CD4-positive, alpha-beta memory T cell (primary cell): Measurements from ENCODE around the gene MAMDC2. TPM values are rescaled to one million over a fixed set of nuclear protein-coding genes. Genes with fewer than 3 reads are reported as not detected.

Experiments
- CTCF ChIA-PET: fragments of 350-600 bp; sonication (Branson Sonifier 250); formaldehyde crosslinking; loops from one replicate; lab custom pipeline; 2021; ENCODE audit warnings: inconsistent platforms; ENCODE audit not compliant: partially characterized antibody; lab: Charles Lee
- POLR2A ChIA-PET: fragments of 350-600 bp; sonication (Branson Sonifier 250); formaldehyde crosslinking; loops from one replicate; lab custom pipeline; 2021; ENCODE audit not compliant: partially characterized antibody; lab: Charles Lee
- DNase-seq, 5 donors: peaks; one replicate each; pipeline versions ENCODE4 v3.0.0 to v3.0.0-alpha.2; 2020 to 2022; ENCODE audit warnings: mixed read lengths in 1 of 5
- H3K27ac ChIP-seq: one replicate; pipeline ENCODE4 v1.7.0; 2013; ENCODE audit warnings: low read depth, low read length
- H3K27me3 ChIP-seq: 2 replicates; pipeline ENCODE4 v1.7.0; 2013; ENCODE audit warnings: mild to moderate bottlenecking, low read length, moderate library complexity; ENCODE audit not compliant: insufficient read depth
- H3K36me3 ChIP-seq: 2 replicates; pipeline ENCODE4 v1.7.0; 2013; ENCODE audit warnings: mild to moderate bottlenecking, low read length, moderate library complexity; ENCODE audit not compliant: insufficient read depth
- H3K4me1 ChIP-seq: 2 replicates; pipeline ENCODE4 v1.7.0; 2013; ENCODE audit warnings: mild to moderate bottlenecking, low read length, moderate library complexity; ENCODE audit not compliant: insufficient read depth
- H3K4me3 ChIP-seq, 2 donors: one replicate each; pipeline ENCODE4 v1.7.0; 2013; ENCODE audit warnings: low read length in 2 of 2, mild to moderate bottlenecking in 1 of 2
- H3K9me3 ChIP-seq, 2 donors: one replicate each; pipeline ENCODE4 v1.7.0; 2013; ENCODE audit warnings: low read length in 2 of 2, control low read depth in 1 of 2; ENCODE audit not compliant: control insufficient read depth in 1 of 2
- H3K27ac Mint-ChIP-seq, 7 donors: one replicate each; pipeline ENCODE4 v1.8.0; 2020 to 2021; ENCODE audit warnings: mixed read lengths in 7 of 7, mild to moderate bottlenecking in 6 of 7, inconsistent platforms in 3 of 7, moderate library complexity in 3 of 7
- H3K27me3 Mint-ChIP-seq, 2 donors: one replicate each; pipeline ENCODE4 v1.8.0; 2020 to 2021; ENCODE audit warnings: mixed read lengths in 2 of 2
- H3K36me3 Mint-ChIP-seq, 2 donors: one replicate each; pipeline ENCODE4 v1.8.0; 2020 to 2021; ENCODE audit warnings: mixed read lengths in 2 of 2, inconsistent platforms in 1 of 2, mild to moderate bottlenecking in 1 of 2
- H3K4me1 Mint-ChIP-seq, 4 donors: one replicate each; pipeline ENCODE4 v1.8.0; 2020 to 2021; ENCODE audit warnings: mixed read lengths in 4 of 4, mild to moderate bottlenecking in 1 of 4
- H3K4me3 Mint-ChIP-seq, 8 donors: one replicate each; pipeline ENCODE4 v1.8.0; 2020 to 2021; ENCODE audit warnings: mixed read lengths in 8 of 8, mild to moderate bottlenecking in 7 of 8, moderate library complexity in 6 of 8, inconsistent platforms in 3 of 8
- H3K9me3 Mint-ChIP-seq, 8 donors: one replicate each; pipeline ENCODE4 v1.8.0; 2020 to 2021; ENCODE audit warnings: mixed read lengths in 8 of 8, mild to moderate bottlenecking in 5 of 8, inconsistent platforms in 3 of 8, moderate library complexity in 1 of 8
- intact Hi-C: fragments of 100-400 bp; cut with micrococcal nuclease; formaldehyde crosslinking; loops from one replicate; pipeline ENCODE4 v1.15.1; 2023
- polyA plus RNA-seq, 2 donors: library from polyadenylated mRNA; unstranded; fragments of 300-500 nt; fragmentation: Illumina TruSeq; gene quantifications; one replicate each; pipeline ENCODE4 v1.2.3, GENCODE V29; 2021
- total RNA-seq, 2 experiments: library from RNA; stranded (reverse); gene quantifications; one replicate each; pipeline ENCODE4 v1.2.3, GENCODE V29; 2021

MAMDC2 gene
- total and polyA plus RNA-seq, 4 experiments from 2014 or later: not detected

DNA sequence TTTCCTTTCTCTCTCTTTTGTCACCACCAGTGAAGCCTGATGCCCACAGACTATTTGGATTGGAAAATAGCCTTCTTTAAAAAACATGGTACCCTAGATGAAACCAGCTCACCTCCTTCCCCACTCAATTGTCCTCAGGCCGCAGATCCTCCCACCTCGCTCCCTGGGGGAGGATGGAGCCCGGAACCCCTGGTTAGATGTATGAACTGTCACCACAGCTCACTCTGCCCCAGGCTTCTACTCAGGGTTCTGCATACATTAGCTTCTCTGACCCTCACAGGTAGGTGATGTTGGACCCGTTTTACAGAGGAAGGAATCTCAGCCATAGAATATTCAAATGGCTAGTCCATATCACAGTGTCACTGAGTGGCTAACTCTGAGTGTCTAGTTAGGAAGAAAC is 1.8 kb downstream of the MAMDC2 start:
- Histone ChIP-seq H3K27me3 (no peaks in the 10 kb centered on the region), H3K9me3 (no peaks in the 10 kb centered on the region), H3K27ac (no peak overlapping the region), H3K36me3 (no peaks in the 10 kb centered on the region), H3K4me1 (no peaks in the 10 kb centered on the region), H3K4me3 (no peak overlapping the region)
- ChIA-PET POLR2A (no interaction called here), CTCF (no interaction called here)
- Mint-ChIP-seq H3K36me3 (no peaks in the 10 kb centered on the region), H3K9me3 (no peaks in the 10 kb centered on the region), H3K27ac (peak overlapping the region in 1 of 7 donors; percentile 25), H3K27me3 (peaks cover 40 to 43% of the 10 kb centered on the region in 2 donors), H3K4me3 (peak overlapping the region in 3 of 8 donors; percentile 2 to 54 (median 21)), H3K4me1 (peaks cover 5 to 24% (median 12%) of the 10 kb centered on the region in 4 donors)
- no peak for DNase-seq
- intact Hi-C loops: no loop called here

DNA sequence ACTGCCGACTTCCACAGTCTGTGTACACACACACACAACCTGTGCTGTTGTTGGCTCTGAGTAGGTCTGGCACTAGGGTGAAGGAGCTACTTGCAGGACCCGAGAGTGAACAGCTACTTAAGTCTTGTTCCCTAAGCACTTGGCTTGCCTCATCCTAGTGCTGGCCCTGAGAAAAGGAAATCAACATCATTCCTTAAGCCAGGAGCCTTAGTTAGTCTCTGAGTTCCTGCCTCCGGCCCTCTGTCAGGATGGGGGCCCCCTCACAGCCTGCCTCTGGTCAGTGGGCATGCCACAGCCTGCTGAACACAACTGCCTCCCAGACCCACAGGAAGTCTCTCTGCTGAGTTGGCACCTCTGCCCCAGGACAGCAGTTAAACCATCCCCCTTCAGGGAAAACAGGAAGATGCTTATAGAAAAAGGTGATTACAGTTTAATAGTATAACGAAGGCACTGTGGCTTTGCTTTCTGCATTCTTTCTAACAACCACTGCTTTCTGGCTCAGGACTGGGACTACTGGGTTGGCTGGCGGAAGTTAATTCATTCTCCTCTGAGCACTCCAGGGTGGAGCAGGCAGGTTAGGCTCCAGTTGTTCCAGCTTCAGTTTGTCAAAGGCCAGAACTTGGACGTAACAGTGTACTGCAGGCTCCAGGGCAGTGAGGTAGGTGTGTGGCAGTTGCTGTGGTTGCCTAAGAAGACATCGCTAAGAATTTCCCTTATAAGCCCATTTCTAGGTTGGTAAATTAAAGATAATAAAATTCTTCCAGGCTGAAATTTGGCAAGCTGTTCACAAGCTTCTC is 2.8 kb downstream of the MAMDC2 start:
- H3K36me3 Mint-ChIP-seq: no peaks in the 10 kb centered on the region
- Histone ChIP-seq H3K4me3 (no peak overlapping the region), H3K27me3 (no peaks in the 10 kb centered on the region), H3K27ac (no peak overlapping the region), H3K36me3 (no peaks in the 10 kb centered on the region), H3K9me3 (no peaks in the 10 kb centered on the region), H3K4me1 (no peaks in the 10 kb centered on the region)
- H3K4me1 Mint-ChIP-seq: peaks cover 5 to 24% (median 12%) of the 10 kb centered on the region in 4 donors
- no peaks in the 10 kb centered on the region for H3K9me3 Mint-ChIP-seq
- ChIA-PET POLR2A (no interaction called here), CTCF (interaction anchor here (0.6 kb wide), 1 partner anchor 16 kb away, joined by 3 read pairs; no protein-coding TSS in a partner anchor)
- H3K4me3 Mint-ChIP-seq: peak overlapping the region in 1 of 8 donors; percentile 14
- H3K27me3 Mint-ChIP-seq: peaks cover 37 to 43% of the 10 kb centered on the region in 2 donors
- DNase-seq: no peak
- H3K27ac Mint-ChIP-seq: no peak overlapping the region
- intact Hi-C loops: no loop called here

DNA sequence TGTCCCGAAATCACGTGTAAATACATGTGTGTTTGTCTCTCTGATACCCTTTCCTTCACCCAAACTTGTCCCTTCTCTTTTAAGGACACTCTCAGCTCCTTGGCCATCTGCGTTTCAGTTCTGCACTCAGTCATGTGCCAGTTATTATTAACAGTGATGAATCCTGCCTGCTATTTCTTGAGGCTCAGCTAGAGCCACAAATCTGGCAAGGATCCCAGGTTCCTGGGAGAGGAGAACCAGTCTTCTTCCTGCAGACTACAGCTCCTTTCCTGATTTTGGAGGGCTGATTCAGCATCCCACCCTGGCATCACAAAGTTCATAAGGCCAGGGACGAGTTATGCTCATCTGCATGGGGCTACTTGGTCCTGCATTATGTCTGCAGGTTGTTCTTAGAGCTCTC is 5.6 kb downstream of the MAMDC2 start:
- Histone ChIP-seq H3K4me3 (no peak overlapping the region), H3K27me3 (no peaks in the 10 kb centered on the region), H3K9me3 (no peaks in the 10 kb centered on the region), H3K4me1 (no peaks in the 10 kb centered on the region), H3K36me3 (no peaks in the 10 kb centered on the region), H3K27ac (no peak overlapping the region)
- Mint-ChIP-seq H3K4me1 (peaks cover 3 to 17% (median 10%) of the 10 kb centered on the region in 4 donors), H3K4me3 (no peak overlapping the region), H3K27ac (no peak overlapping the region), H3K27me3 (peaks cover 25 to 26% of the 10 kb centered on the region in 2 donors), H3K36me3 (no peaks in the 10 kb centered on the region), H3K9me3 (no peaks in the 10 kb centered on the region)
- ChIA-PET POLR2A (no interaction called here), CTCF (no interaction called here)
- no peak for DNase-seq
- intact Hi-C loops: no loop called here

DNA sequence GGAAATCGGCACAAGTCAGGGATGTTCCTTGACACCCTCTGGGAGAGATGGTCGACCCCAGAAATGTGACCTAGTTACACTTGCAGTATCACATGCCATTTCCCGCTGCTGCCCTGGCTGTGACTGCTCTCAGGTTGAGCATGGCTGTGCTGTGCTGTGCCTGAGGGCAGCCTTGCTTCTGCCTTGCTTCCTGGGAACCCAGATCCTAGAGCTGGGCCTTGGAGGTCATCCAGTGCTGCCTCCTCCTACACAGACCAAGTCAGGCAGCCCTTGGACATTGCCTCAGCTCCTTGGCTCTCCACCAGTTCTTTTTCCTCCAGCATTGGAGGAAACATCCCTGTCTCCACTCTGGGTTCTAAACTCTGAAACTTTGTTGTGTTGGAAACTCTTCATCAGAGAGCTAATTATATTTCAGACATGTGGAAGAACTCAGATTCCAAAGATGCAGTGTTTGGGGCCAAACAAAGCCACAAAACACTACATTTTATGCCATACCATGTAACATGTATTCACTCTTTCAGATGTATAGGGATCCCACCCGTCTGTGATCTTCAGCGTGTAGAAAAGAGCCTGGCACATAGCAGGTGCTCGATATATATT is 6.1 kb downstream of the MAMDC2 start:
- POLR2A ChIA-PET: no interaction called here
- Histone ChIP-seq H3K36me3 (no peaks in the 10 kb centered on the region), H3K27ac (no peak overlapping the region), H3K9me3 (no peaks in the 10 kb centered on the region), H3K27me3 (no peaks in the 10 kb centered on the region), H3K4me1 (no peaks in the 10 kb centered on the region), H3K4me3 (no peak overlapping the region)
- intact Hi-C loops: no loop called here
- H3K4me3 Mint-ChIP-seq: no peak overlapping the region
- H3K4me1 Mint-ChIP-seq: peaks cover 0 to 12% (median 7%) of the 10 kb centered on the region in 4 donors
- no peaks in the 10 kb centered on the region for H3K9me3 Mint-ChIP-seq
- no peaks in the 10 kb centered on the region for H3K36me3 Mint-ChIP-seq
- CTCF ChIA-PET: no interaction called here
- peak overlapping the region in 1 of 7 donors; percentile 31 for H3K27ac Mint-ChIP-seq
- no peak for DNase-seq
- H3K27me3 Mint-ChIP-seq: peaks cover 20 to 21% of the 10 kb centered on the region in 2 donors

DNA sequence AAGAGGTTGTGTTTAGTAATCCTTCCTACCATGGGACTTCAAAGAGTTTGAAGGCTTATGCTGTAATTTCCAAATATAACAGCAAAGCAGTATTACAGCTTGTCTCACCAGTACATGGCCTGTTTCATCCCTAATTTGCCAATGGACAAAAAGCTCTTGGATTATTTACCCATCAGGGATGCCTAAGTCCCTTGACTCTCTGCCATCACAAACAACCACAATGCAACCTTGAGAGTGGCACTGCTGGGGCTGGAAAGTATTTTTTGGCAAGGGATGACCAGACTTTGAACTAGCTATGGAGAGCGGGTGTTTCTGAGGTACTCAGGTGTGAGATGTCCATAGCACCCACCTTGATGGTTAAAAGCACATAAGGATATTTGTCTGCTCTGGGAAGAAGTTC is 9.1 kb downstream of the MAMDC2 start:
- H3K36me3 ChIP-seq: no peaks in the 10 kb centered on the region
- H3K36me3 Mint-ChIP-seq: no peaks in the 10 kb centered on the region
- no peaks in the 10 kb centered on the region for H3K9me3 ChIP-seq
- no peak overlapping the region for H3K4me3 ChIP-seq
- H3K9me3 Mint-ChIP-seq: no peaks in the 10 kb centered on the region
- H3K4me1 ChIP-seq: no peaks in the 10 kb centered on the region
- no peak overlapping the region for H3K4me3 Mint-ChIP-seq
- intact Hi-C loops: no loop called here
- H3K4me1 Mint-ChIP-seq: no peaks in the 10 kb centered on the region
- no peaks in the 10 kb centered on the region for H3K27me3 ChIP-seq
- H3K27me3 Mint-ChIP-seq: peaks cover 3 to 12% of the 10 kb centered on the region in 2 donors
- no peak for DNase-seq
- CTCF ChIA-PET: no interaction called here
- no peak overlapping the region for H3K27ac Mint-ChIP-seq
- no peak overlapping the region for H3K27ac ChIP-seq
- POLR2A ChIA-PET: no interaction called here

DNA sequence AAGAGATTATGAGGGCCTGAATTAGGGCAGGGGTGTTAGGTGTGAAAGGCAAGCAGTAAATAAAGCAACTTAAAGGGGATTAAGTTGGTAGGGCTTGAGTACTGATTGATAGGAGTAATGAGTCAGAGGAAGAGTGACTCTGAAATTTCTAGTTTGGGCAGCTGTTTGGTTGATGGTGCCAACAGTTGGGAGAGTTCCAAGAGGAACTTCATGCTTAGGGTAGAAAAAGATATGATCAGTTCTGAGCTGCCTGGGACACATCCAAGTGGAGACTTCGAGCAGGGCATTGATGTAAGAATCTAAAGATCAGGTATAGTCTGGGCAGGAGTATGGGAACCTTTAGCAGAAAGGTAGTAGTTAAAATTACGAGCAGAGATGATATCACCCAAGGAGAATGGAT is 10.2 kb downstream of the MAMDC2 start:
- Mint-ChIP-seq H3K27ac (no peak overlapping the region), H3K9me3 (no peaks in the 10 kb centered on the region), H3K27me3 (peaks cover 3 to 10% of the 10 kb centered on the region in 2 donors), H3K4me3 (no peak overlapping the region), H3K4me1 (no peaks in the 10 kb centered on the region), H3K36me3 (no peaks in the 10 kb centered on the region)
- H3K27ac ChIP-seq: no peak overlapping the region
- no peaks in the 10 kb centered on the region for H3K9me3 ChIP-seq
- DNase-seq: no peak
- ChIA-PET CTCF (no interaction called here), POLR2A (no interaction called here)
- H3K27me3 ChIP-seq: no peaks in the 10 kb centered on the region
- H3K4me1 ChIP-seq: no peaks in the 10 kb centered on the region
- intact Hi-C loops: no loop called here
- no peak overlapping the region for H3K4me3 ChIP-seq
- no peaks in the 10 kb centered on the region for H3K36me3 ChIP-seq

DNA sequence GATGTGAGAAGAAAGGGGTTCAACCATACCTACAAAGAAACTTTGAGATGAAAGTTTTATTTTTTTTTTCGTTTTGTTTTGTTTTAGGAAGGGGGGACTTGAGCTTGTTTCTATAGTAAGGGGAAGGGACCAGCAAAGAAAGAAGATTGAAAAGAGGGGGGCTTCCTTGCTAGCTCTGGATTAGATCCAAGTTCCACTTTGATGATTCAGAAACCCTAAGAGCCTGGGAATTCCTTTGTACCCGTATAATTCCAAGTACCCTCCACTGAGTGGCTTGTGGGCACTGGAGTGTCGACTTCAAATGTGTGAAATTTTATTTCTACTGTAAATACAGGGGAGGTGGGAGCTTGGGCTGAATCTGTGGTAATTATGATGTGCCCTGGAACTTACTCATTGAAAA is 10.9 kb downstream of the MAMDC2 start:
- H3K27me3 ChIP-seq: no peaks in the 10 kb centered on the region
- no peak overlapping the region for H3K4me3 ChIP-seq
- peaks cover 3 to 12% of the 10 kb centered on the region in 2 donors for H3K27me3 Mint-ChIP-seq
- no peaks in the 10 kb centered on the region for H3K4me1 ChIP-seq
- H3K4me3 Mint-ChIP-seq: no peak overlapping the region
- H3K27ac ChIP-seq: no peak overlapping the region
- H3K36me3 Mint-ChIP-seq: no peaks in the 10 kb centered on the region
- no peak for DNase-seq
- H3K4me1 Mint-ChIP-seq: no peaks in the 10 kb centered on the region
- ChIA-PET CTCF (interaction anchor here (1.0 kb wide), 1 partner anchor 10 kb away, joined by 3 read pairs; no protein-coding TSS in a partner anchor), POLR2A (no interaction called here)
- intact Hi-C loops: no loop called here
- H3K9me3 Mint-ChIP-seq: no peaks in the 10 kb centered on the region
- H3K9me3 ChIP-seq: no peaks in the 10 kb centered on the region
- no peaks in the 10 kb centered on the region for H3K36me3 ChIP-seq
- no peak overlapping the region for H3K27ac Mint-ChIP-seq
